Activated CD4-positive, alpha-beta T cell treated with anti-CD3 and anti-CD28 coated beads, Interleukin-2, amount 50 U/mL, for 1 hour (primary cell): Measurements from ENCODE around the gene THADA.
"Not testable (repeated sequence)": the region's sequence is repeated elsewhere in the genome, so short reads cannot be mapped to it uniquely, and the experiment has no call there.

Experiments used
- DNase-seq: peaks from one replicate; pipeline ENCODE4 v3.0.0-alpha.2; 2020

Gene THADA

DNA sequence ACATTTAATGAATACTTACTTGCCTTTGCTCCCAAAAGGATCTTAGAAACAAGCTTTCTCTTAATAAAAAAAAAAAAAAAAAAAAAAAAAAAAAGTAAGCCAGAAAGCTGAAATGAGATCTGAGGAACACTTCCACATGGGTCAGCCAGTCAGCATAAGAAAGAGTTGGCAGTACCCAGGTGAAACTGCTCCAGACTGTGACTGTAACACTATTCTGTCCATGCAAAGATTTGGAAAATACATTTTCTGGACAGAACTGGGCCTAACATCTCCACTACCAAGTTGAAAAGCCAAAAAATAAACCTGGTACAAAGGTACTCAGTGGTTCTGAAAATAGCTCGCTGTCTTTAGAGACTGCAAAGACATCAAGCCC is 135.7 kb downstream of the THADA start:
- no peak for DNase-seq

DNA sequence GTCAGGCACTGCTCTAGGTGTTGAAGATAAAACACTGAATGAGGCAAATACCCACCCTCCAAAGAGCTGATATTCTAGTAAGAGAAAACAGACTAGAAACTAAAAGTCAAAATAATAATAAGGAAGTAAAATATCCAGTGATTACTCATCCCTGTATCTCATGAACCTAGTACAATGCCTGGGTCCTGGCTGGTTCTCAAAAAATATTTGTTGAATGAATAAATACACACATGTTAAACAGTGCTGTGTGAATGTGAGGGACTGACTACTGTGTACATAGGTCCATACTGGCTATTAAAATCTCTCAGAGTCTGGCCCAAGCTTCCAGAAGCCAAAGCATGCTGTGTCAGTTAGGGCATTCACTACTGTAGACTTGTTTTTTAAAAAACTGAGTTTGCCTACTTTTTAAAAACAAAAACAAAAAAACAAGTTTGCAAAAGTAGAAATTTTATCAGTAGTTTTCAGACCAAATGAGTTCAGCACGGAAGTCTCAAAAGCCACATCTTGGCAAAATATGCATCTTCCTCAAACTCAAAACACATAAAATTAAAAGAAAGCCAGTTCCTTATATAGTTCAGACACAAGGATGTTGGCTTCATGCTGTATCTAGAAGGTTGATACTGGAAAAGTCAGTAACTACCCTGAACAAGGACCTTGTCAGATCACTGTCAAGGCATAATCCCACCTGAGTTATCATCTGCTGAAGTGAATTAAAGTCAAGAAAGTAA is 136.2 kb downstream of the THADA start:
- no peak for DNase-seq

DNA sequence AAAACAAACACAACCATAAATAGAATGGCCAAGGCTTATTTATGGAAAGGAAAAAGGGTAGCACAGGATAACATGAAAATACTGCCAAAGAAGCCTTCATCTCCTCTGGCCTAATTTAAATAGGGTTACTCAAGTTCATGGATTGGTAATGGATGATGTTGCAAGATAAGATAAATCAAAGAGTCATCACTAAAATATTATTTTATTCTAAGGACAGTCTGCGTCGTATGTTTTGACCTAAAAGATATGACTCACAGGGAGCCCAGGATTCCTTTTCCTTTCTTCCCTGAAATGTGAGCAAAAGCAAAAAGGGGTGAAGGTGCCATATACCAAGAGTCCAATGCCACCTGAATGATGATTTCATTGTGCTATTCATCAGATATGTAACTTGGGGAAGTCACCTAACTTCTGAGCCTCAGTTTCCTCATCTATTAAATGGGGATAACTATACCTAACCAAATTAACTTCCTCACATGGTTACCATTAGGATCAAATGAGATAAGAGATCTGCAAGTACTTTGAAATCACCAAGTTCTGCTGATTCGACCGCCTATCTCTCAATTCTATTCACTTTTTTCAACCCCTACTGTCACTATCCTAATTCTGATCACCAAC is 137.7 kb downstream of the THADA start:
- no peak for DNase-seq

DNA sequence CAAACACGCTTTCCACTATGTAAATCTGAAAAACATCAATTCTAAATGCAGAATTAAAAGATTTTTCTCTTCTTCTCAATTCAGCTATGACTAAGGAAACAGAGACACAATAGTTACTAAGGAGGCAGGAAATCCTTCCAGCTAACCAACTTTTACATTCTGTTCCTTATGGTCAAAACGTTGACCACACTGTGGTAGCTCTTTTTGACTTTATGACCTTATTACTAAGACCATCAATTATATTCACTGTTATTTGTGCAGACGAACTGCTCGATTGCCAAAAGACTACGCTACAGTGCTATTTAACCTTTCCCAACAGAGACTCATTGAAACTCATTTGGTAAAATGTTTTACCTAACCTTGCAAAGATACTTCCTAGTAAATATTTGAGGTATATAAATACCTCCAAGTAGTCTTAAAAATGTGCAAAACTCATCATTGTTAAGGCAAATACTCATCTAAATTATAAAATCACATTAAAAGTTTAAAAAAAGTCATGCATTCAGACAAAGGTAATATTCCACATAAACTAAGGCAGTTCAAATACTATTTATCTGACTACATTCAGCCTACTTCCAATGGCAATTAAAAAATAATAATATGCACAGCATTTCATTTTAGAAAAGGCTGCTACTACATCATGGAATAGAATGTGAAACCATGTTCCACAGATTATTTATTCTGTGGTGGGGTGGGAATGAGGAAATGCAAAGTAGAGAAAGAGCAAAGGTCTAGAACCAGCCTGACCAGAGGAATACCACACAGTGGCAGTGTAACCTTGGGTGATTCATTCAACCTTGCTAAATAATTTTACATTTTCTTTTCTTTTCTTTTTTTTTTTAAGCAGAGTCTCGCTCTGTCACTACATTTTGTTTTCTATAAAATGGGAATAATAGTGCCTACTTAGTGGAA is 139.9 kb downstream of the THADA start:
- no peak for DNase-seq

DNA sequence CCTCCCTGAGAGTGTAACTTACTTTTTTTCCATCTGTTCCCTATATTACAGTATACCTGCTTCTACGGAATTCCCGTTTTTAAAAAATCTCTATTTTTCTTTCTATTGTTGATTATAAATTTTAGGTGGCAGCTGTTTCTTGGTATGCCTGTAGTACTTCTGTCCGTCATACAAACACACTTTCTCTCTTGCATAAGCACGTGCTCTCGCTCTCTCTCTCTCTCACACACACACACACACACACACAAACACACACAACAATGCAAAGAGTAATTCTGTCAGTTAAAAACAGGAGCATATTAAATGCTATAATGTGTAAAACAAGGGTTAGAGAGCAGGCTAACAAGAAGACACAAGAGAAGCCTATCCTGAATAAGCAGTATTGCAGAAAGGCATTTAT is 140.5 kb downstream of the THADA start:
- DNase-seq = no peak

DNA sequence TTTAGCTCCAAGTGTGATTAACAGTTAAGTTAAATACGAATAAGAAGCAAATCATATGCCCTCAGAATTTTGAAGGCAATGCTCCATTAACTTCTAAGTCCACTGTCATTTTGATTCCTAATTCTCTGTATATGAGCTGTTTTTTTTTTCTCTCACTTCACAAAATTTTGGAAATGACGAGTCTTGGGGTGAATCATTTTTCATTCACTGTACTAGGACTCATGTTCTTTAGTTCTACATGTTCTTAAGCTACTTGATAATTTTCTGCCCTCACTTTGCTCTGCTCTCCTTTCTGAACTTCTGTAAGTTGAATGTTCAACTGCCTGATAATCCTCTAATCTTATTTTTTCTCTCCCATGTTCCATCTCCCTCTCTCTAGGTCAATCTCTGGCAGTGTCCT is 141.0 kb downstream of the THADA start:
- no peak for DNase-seq

DNA sequence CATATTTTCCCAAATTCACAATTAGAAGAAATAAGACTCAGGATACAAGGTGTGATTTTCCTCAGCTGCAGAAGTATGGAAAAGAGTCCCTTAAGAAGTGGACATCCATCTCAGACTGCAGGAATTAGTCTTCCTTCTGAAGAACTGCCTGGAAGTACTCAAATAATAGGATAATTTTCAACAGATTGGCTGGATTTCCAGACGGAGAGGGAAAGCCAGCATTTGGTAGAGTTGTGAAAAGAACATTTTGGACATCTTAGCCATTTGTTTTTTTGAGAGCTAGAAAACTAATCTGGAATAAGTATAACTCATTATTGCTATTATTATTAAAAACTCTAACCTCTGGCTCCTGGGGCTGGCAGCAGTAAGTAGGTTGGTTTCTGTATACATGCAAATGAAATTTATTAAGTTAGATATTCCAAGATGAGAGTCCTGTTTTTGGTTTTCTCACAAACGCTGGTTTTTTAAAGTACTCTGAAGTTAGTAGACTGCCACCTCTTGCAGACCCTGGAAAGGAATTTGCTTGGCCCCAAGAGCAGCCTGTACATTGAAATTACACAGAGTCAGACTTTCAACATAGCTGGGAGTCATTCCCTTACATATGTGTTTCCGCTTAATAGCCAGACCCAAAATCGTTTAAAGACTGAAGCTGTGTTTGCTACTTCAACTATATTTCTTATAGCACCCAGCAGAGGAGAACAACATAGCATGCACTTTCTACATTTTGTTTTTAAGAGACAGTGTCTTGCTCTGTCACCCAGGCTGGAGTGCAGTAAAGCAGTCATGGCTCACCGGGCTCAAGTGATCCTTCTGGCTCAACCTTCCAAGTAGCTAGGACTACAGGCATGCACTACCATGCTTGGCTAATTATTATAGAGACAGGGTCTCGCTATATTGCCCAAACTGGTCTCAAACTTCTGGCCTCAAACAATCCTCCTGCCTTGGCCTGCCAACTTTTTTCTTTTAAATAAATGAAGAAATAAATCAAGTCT is 142.4 kb downstream of the THADA start:
- no peak for DNase-seq

DNA sequence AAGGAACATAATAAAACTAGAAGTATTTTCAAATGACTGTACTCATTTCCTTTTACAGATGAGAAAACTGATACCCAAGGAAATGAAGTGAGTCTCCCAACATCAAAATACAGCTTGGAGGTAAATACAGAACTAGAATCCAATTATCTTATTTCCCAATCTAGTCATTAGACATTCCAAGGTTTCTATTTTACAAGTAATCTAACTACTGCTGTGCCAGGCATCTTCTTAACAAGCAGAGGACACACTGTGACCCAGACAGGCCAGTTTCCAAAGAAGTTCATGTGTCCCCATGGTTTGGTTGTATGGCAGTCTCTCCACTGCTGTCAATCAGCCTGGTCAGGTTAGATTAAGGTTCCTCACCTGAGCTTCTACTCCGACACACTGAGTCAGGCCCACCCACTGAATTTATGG is 143.5 kb downstream of the THADA start:
- DNase-seq = no peak

DNA sequence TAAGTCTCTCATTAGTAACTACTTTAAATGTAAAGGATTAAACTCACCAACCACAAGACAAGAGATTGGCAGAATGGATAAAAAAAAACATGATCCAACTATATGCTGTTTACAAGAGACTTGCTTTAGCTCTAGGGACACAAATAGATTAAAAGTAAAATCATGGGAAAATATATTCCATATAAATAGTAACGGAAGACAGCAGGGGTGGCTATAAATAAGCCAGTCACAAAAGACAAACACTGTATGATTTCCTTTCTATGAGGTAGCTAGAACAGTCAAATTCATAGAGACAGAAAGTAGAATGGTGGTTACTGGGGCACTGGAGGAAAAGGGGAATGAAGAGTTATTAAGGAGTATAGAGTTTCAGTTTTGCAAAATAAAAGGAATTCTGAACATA is 145.2 kb downstream of the THADA start:
- DNase-seq = no peak

DNA sequence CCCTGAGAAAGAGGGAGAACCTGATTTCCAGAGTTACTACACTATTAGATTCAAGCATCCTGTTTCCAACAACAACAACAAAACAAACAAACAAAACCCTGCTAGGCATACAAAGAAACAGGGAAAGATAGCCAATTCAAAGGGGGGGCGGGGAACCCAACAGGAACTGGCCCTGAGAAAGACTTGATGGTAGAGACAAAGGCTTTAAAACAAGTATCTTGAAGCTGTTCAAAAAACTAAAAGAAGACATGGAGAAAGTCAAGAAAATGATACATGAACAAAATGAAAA is 147.1 kb downstream of the THADA start:
- DNase-seq = no peak

DNA sequence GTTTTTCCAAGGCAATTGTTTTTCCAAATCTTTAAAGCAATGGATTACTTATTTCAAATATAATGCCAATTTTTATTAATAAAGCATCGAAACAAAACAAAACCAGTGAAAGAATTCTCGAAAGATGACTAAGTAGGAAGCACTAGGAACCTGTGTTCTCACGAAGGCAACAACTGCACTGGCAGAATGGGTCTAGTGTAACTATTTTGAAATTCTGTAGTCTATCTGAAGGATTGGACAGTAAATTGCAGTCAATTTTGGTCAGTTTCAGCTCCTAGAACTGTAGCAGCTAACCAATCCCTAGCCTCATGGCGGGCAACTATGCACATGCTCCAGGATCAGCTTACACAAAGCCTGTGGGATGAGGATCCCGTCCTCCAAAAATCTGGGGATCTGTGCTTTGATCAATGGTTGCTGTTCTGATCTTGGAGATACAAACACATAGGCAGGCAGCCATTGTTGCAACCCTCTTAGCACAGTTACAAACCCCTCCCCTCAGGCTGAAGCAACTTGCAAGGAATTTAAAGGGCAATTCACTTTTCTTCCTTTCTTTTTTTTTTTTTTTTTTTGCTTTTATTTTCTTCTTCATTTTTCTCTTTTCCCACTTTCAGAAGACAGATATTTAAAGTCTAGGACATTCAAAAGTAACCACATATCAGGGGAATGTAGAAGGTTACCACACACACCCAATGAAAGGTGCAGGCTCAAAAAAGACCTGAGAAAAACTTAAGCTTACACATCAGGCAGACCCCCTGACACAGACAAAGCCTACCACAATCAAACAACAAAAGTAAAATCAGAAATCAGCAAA is 147.6 kb downstream of the THADA start:
- DNase-seq = no peak

DNA sequence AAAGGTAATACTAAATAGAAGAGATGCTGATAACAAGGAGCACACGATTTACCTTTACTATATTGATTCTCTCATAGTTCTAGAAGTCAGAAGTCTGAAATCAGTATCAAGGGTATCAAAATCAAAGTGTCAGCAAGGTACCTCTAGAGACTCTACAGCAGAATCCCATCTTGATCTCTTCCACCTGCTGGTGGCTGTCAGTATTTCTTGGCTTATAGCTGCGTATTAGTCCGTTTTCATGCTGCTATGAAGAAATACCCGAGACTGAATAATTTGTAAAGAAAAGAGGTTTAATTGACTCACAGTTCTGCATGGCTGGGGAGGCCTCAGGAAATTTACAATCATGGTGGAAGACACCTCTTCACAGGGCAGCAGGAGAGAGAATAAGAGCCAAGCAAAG is 149.1 kb downstream of the THADA start:
- DNase-seq = not testable (repeated sequence)

DNA sequence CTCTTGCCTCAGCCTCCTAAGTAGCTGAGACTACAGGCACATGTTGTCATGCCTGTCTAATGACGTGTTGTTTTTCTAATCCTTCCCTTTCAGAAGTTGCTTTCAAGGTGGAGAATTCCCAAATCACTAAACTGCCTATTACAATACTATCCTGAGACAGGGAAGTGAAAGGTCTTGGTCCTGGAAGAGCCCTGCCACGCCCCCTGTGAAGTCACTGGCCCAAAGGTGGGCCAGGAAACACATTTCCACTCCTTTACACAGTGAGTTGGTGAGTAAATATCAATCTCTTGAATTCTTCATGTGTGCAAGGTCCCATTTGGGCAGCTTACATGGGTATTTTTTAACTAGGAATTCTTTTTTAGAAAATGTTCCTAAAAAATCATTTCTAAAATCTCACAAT is 150.1 kb downstream of the THADA start:
- DNase-seq = no peak

DNA sequence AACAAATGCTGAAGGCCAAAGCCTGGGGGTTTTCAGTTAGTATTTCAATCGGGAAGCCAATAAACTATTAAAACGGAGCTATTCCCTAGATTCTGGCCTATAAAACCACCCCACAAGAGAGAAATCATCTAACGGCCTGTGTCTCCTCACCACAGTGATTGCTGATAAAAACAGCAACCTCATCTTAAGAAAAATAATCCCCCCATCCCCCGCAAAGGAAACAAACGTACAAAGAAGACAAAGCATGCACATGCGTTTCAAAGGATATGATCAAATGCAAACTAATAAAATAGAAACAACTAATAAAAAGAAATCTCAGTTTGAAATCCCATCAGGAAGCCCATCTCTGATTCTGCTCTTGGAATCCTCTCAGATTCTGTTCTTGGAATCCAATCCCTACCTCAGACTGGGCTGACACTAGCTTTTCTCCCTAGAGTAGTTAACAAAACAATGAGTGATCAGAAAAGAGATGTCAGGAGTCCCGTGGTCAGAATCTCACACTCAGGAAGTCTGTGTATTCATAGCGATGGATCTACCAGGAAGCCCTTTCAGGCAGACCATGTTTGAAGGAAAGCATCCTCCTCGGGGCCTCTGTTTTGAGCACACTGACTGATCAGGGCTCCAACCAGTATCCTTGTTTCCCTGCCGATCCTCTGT is 150.7 kb downstream of the THADA start:
- no peak for DNase-seq

DNA sequence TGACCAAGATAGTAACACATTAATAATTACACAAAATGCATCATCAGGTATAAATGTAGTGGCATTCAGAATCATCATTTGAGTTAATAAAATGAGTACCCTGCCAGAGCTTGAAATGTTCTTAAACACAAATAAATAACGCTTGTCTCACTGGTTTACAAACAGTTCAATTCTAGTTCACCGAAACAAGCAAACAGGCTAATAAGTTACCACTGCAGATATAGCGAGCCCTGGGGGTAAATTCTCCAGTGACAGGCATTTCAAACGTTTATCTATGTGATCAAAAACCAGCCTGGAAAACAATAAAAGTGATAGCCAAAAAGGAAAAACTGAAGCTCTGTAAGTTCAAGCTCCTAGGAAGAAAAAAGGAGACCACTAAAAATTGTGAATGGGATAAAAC is 152.6 kb downstream of the THADA start:
- DNase-seq = no peak

DNA sequence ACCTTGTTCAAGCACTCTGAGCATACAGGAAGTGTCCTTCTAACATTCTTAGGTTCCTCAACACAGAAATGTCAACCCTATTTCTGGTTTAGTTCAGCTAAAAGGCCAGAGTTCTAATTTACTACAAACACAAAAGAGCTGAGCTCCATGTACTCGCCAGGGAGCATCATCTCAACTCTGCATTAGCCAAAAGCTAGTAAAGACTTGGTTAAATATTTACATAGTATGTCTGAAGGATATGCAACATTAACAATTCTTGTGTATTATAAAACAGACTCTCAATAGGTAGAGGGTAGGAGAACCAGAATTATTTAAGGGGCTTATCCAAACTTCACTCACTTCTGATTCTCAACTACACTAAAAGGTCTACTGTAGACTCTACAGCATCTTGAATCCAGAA is 154.6 kb downstream of the THADA start:
- DNase-seq = no peak

DNA sequence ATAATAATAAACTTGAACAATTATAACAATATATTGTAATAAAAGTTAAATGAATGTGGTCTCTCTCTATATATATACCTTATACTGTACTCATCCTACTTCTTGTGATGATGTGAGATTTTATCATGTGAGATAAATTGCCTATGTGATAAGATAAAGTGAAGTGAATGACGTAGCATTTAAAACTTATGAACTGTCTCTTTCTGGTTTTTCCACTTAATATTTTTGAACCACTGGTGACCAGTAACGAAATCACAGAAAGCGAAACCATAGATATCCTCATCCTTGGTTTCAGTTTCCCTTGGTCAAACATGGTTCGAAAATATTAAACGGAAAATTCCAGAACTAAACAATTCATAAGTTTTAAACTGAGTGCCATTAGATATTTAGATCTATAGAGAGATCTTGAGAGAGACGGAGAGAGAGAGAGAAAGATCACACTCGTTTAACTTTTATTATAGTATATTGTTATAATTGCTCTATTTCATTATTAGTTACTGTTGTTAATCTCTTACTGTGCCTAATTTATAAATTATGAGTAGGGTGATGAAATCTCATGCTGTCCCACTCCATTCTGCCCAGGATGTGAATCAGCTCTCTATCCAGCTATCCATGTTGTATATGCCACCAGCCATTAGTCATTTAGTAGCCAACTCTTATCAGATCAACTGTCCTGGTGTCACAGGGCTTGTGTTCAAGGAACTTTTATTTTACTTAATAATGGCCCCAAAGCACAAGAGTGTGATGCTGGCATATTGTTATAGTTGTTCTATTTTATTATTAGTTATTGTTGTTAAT is 156.8 kb downstream of the THADA start:
- no peak for DNase-seq

DNA sequence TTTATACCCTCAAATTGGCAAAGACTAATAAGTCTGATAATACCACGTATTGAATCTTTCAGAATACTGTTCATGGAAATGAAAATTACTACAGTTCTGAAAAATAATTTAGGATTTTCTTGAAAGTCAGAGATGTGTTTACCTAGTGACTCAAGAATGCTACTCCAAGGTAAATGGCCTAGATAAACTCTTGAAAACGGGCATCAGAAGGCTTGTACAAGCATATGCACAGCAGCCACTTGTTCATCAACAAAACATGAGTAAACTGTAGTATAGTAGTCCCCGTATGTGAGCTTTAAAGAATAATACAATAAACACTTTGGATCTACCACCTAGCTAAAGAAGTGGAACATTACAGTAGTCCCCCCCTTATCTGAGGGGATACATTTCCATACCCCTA is 157.5 kb downstream of the THADA start:
- DNase-seq = no peak

DNA sequence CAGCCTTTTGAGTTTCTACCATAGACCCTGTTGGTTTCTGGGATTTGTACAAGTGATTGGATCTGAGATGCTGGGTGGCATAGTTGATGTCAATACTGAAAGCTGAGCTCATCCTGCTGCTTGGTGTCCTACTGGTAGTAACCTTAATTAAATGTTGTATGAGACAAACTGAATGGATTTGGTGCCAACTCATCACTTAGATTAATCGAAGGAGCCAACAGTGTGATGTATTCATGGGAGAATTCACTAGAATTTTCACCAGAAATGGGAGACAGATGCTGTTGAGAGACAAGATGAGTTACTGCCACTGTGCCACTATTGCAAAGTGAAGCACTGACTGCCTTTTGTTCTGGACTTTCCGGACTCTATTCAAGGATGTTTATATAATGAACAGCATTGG is 158.5 kb downstream of the THADA start:
- DNase-seq = no peak

DNA sequence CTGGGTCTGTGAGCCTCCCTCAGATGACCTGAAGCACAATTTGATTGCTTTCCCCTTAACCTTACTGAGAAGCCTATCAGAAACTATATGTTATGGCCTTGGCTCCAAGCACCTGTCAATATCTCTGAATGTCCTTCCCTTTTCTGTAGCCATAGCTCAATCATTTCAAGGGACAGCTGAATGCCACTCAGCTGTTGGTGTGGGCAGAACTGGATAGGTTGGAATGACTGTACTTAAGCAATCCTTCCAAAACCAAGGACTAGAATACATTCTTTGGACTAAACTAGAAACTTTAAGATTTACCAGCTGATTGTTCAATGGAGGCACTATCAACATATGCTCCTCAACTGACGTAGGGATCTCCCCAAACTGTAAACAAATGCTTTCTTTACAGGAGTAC is 159.4 kb downstream of the THADA start:
- no peak for DNase-seq

DNA sequence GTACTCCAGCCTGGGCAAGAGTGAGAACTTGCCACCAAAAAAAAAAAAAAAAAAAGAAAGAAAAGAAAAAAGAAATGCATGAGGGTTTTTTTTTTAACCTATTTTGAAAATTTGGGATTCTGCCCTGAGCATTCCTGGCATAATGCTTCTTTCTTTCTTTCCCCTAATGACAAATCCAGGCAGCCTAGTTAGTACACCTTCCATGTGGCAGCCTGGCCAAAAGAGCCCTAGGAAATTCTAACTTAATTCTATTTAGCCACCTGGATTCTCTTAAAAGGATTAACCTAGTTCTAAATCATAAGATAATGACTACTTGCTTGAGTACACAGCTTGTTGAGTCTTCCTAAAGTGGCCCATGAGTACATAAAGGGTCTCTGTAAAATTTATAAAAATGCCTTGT is 160.1 kb downstream of the THADA start:
- DNase-seq = no peak
